MM.1S (cell line): ENCODE data around the gene MAGEA6.

Experiments used
- DNase-seq: peaks from one replicate; pipeline ENCODE4 v3.0.0-alpha.2; 2015
- H2AFZ ChIP-seq: fragments of 300-600 bp; sonication (generic); 2 replicates; pipeline ENCODE4 v1.6.0; 2016; ENCODE audit warnings: antibody characterized with exemption, low read length
- H3F3A ChIP-seq: fragments of 300-600 bp; sonication (generic); 2 replicates; pipeline ENCODE4 v1.6.1; 2016; ENCODE audit warnings: mild to moderate bottlenecking, antibody characterized with exemption, low read length, moderate library complexity, mixed read lengths; ENCODE audit not compliant: insufficient read depth
- H3K27ac ChIP-seq: fragments of 300-600 bp; sonication (generic); 2 replicates; pipeline ENCODE4 v1.5.1; 2016; ENCODE audit warnings: mild to moderate bottlenecking, low read length
- H3K27me3 ChIP-seq: fragments of 300-600 bp; sonication (generic); replicated peaks from 2 replicates; pipeline ENCODE4 v1.6.0; 2016; ENCODE audit warnings: low read length; ENCODE audit not compliant: insufficient read depth
- H3K36me3 ChIP-seq: fragments of 300-600 bp; sonication (generic); replicated peaks from 2 replicates; pipeline ENCODE4 v1.6.1; 2016; ENCODE audit warnings: mild to moderate bottlenecking, low read length, mixed read lengths; ENCODE audit not compliant: insufficient read depth
- H3K4me1 ChIP-seq: fragments of 300-600 bp; sonication (generic); 2 replicates; pipeline ENCODE4 v1.6.1; 2016; ENCODE audit warnings: low read length, mixed read lengths
- H3K4me2 ChIP-seq: fragments of 300-600 bp; sonication (generic); 2 replicates; pipeline ENCODE4 v1.6.0; 2016; ENCODE audit warnings: low read depth, low read length
- H3K4me3 ChIP-seq: fragments of 300-600 bp; sonication (generic); 2 replicates; pipeline ENCODE4 v1.5.1; 2016; ENCODE audit warnings: low read length, mixed read lengths
- H3K79me2 ChIP-seq: fragments of 300-600 bp; sonication (generic); 2 replicates; pipeline ENCODE4 v1.6.1; 2016; ENCODE audit warnings: mixed run types, low read length, mixed read lengths
- H3K9ac ChIP-seq: fragments of 300-600 bp; sonication (generic); 2 replicates; pipeline ENCODE4 v1.6.1; 2016; ENCODE audit warnings: low read length, mixed read lengths
- H3K9me2 ChIP-seq: fragments of 300-600 bp; sonication (generic); replicated peaks from 2 replicates; pipeline ENCODE4 v1.6.1; 2016; ENCODE audit warnings: mild to moderate bottlenecking, low read length, mixed read lengths; ENCODE audit not compliant: insufficient read depth
- H3K9me3 ChIP-seq: fragments of 300-600 bp; sonication (generic); replicated peaks from 2 replicates; pipeline ENCODE4 v1.6.1; 2016; ENCODE audit warnings: mild to moderate bottlenecking, low read length, mixed read lengths; ENCODE audit not compliant: insufficient read depth
- H4K20me1 ChIP-seq: fragments of 300-600 bp; sonication (generic); 2 replicates; pipeline ENCODE4 v1.6.1; 2016; ENCODE audit warnings: mild to moderate bottlenecking, low read length, moderate library complexity, mixed read lengths; ENCODE audit not compliant: insufficient read depth
- CTCF ChIP-seq: fragments of 300-600 bp; sonication (generic); IDR thresholded peaks from 2 replicates; pipeline ENCODE4 v1.5.1; 2016; ENCODE audit warnings: antibody characterized with exemption, low read length, mixed read lengths
- EZH2 ChIP-seq: fragments of 300-600 bp; sonication (generic); optimal IDR thresholded peaks from 2 replicates; pipeline ENCODE3; 2017; ENCODE audit warnings: low read depth, mild to moderate bottlenecking, antibody characterized with exemption, low read length, mixed read lengths
- EZH2phosphoT487 ChIP-seq: fragments of 300-600 bp; sonication (generic); IDR thresholded peaks from 2 replicates; pipeline ENCODE4 v1.6.1; 2018; ENCODE audit warnings: antibody characterized with exemption, low read length

Gene MAGEA6

GRCh38 chrX:152733261-152733975 is 36.1 kb downstream of the MAGEA6 start, which contains the start of the genes CSAG1 and MAGEA12:
Gene CSAG1 (minus strand): TSS chrX:152733721. CDS start chrX:152732460, 1,261 bp downstream.
Gene MAGEA12 (plus strand): TSS chrX:152733757. CDS start chrX:152736162, 2,405 bp downstream.
- Histone ChIP-seq H3K36me3 (no peaks in the 10 kb centered on the region), H3K79me2 (no peaks in the 10 kb centered on the region), H3K9me3 (no peaks in the 10 kb centered on the region), H3K9me2 (no peaks in the 10 kb centered on the region), H3K4me2 (no peak within 1 kb of the TSS), H2AFZ (no peak within 1 kb of the TSS), H3F3A (no peaks in the 10 kb centered on the region), H3K27ac (no peak within 1 kb of the TSS), H4K20me1 (no peaks in the 10 kb centered on the region), H3K27me3 (no peaks in the 10 kb centered on the region), H3K9ac (no peak within 1 kb of the TSS), H3K4me1 (no peaks in the 10 kb centered on the region), H3K4me3 (no peak within 1 kb of the TSS)
- DNase-seq: peak; percentile 5
- TF ChIP-seq EZH2 (no peak), EZH2phosphoT487 (no peak), CTCF (no peak)

GRCh38 chrX:152725409-152725808 is 44.1 kb downstream of the MAGEA6 start:
- Histone ChIP-seq H3K27me3 (no peaks in the 10 kb centered on the region), H4K20me1 (no peaks in the 10 kb centered on the region), H3K9ac (no peak overlapping the region), H3K4me1 (no peaks in the 10 kb centered on the region), H2AFZ (no peak overlapping the region), H3K4me3 (no peak overlapping the region), H3K79me2 (no peaks in the 10 kb centered on the region), H3K9me2 (no peaks in the 10 kb centered on the region), H3K4me2 (no peak overlapping the region), H3F3A (no peaks in the 10 kb centered on the region), H3K36me3 (no peaks in the 10 kb centered on the region), H3K9me3 (no peaks in the 10 kb centered on the region), H3K27ac (no peak overlapping the region)
- no peak for DNase-seq
- TF ChIP-seq CTCF: no peak
- TF ChIP-seq EZH2: no peak
- no peak for TF ChIP-seq EZH2phosphoT487
